GM19467 (cell line): ENCODE data around the gene C2CD4D.
"Not testable (repeated sequence)": the region's sequence is repeated elsewhere in the genome, so short reads cannot be mapped to it uniquely, and the experiment has no call there.

ENCODE experiments used
- ATAC-seq: cut with Tn5 transposase; IDR thresholded peaks from one replicate; pipeline ENCODE4 v1.9.1; 2021; ENCODE audit warnings: mild to moderate bottlenecking, moderate library complexity; ENCODE audit not compliant: unreplicated experiment

Gene C2CD4D

DNA sequence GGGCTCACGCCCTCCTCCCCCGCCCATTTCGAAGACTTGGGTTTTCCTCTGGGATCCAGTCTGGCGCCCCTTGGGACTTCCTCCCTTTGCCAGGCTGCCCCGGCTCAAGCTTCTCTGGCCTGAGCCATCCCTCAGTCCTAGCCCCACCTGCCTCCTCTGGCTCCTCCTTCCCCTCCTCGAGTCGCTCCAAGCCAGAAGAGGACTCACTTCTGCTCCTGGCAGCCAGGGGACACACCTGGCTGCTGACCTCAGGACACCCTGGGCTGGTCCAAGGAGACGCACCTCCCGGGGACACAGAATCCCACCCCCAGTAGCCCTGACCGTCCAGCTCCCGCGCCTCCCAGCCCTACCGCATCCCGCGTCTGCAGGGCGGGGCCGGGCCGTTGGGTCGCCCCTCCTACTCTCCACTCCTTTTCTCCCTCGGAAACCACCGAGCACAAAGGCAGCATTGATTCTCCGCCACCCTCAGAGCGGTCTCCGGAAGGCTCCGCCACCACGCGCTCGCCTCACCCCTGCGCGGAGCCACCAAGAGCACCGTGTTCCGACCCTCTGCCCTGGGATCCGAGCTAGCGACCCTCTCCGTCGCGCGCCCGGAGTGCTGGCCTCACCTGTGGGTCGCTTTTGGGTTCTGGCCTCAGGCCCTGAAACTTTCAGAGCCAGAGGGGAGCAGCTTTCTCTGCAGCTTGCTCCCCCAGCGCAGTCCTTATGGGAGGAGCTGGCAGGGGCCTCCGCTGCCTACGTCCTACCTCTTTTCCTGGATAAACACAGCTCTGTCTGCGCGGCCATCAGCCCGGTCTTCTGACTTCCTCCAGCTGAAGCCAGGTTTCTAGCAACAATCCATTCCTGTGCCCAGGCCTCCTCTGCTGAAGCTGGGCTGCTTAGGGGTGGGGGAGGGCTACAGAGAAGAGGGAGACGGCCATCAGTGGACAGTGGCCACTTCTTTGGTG is at the start of gene C2CD4D:
Gene C2CD4D, minus strand, starts transcription at position 364 of the 947 bp plus-strand sequence. CDS start 831 bp downstream, outside the sequence.
- ATAC-seq, result no peak

DNA sequence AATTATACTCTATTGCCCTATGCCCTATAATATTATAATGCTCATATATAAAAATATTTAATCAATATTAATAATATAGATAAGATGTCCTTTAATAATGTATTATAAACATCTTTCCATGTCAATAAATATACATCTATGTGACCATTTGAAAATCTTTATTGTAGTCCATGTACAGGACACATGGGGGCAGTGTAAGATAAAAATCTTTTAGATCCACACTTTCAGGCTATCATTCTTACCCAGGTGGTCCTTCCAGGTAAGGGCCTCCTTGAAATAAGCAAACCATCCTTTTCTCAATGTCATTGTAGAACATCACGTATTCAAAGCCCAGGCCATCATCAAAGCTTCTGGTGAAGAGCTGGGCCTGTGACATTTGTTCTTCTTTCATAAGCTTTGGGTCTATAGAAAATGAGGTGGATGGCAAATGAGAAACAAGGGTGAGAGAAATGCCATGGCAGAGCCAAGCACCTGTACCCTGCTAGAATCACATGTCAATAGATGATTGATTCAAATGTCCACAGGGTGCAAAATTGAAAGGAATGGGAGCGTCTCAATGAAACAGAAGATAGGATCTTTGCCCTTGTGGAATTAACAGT is 49.5 kb upstream of the C2CD4D start:
- no peak for ATAC-seq

DNA sequence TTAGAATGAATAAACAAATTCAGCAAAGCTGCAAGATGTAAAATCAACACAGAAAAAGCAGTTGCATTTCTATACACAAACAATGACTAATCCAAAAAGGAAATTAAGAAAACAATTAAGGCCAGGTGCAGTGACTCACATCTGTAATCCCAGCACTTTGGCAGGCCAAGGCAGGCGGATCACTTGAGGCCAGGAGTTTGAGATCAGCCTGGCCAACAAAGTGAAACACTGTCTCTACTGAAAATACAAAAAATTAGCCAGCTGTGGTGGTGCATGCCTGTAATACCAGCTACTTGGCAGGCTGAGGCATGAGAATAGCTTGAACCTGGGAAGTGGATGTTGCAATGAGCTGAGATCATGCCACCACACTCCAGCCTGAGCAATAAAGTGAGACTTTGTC is 47.4 kb upstream of the C2CD4D start:
- no peak for ATAC-seq

DNA sequence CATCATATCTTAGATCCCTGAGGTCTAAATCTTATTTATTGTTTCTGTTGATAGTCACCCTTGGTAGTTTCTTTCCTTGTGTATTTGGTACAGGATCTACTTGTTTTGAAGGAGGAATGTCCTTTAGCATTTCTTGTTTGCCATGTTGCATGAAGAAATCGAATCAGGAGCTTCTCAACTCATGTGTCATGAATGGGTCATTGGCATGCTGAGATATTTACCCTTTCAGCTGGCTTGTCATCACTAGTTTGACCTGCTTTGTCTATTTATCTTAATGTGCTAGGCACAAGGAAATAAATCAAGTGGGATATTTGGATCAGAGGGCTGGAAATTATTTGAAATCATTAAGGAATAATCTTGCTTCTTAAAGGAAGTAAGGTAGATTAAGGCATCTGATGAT is 45.9 kb upstream of the C2CD4D start:
- ATAC-seq, result no peak

DNA sequence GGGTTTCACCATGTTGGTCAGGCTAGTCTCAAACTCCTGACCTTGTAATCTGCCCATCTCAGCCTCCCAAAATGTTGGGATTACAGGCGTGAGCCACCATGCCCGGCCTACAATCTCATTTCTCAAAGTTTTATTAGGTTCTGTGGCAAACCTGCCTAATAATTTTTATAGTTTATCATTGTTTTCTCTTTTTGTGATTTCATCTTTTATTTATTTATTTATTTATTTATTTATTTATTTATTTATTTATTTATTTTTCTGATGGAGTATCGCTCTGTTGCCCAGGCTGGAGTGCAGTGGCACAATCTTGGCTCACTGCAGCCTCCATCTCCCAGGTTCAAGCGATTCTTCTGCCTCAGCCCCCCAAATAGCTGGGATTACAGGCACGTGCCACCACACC is 45.3 kb upstream of the C2CD4D start:
- not testable (repeated sequence) for ATAC-seq

DNA sequence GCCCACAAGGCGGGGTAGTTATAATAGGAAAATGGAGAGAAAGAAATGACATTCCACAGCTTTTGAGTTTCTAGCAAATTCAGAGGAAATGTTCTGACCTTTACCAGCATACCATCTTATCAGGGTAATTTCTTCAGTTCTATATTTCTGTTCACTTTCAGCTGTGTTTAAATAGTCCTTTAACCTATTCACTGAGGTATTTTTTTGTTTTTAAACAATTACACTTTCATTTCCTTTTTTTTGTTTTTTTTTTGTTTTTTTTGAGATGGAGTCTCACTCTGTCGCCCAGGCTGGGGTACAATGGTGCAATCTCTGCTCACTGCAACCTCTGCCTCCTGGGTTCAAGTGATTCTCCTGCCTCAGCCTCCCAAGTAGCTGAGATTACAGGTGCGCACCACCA is 44.8 kb upstream of the C2CD4D start:
- ATAC-seq, result not testable (repeated sequence)

DNA sequence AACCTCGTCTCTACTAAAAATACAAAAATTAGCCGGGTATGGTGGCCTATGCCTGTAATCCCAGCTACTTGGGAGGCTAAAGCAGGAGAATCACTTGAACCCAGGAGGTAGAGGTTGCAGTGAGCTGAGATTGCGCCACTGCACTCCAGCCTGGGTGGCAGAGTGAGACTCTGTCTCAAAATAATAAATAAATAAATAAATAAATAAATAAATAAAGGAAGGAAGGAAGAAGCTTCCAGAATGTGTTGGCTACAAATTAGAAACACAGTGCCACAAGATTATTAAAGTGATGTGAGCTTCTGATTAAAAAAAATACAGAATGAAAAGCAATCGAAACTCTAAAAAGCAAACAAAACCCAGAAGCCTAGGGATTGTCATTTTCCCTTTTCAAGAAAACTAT is 44.3 kb upstream of the C2CD4D start:
- ATAC-seq, result not testable (repeated sequence)

DNA sequence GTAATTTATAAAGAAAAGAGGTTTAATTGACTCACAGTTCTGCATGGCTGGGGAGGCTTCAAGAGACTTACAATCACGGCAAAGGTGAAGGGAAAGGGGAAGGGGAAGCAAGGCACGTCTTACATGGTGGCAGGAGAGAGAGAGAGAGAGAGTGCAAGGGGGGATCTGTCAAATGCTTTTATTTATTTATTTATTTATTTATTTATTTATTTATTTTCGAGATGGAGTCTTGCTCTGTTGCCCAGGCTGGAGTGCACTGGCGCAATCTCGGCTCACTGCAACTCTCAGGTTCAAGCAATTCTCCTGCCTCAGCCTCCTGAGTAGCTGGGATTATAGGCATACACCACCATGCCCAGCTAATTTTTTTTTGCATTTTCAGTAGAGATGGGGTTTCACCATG is 43.3 kb upstream of the C2CD4D start:
- ATAC-seq, result not testable (repeated sequence)

DNA sequence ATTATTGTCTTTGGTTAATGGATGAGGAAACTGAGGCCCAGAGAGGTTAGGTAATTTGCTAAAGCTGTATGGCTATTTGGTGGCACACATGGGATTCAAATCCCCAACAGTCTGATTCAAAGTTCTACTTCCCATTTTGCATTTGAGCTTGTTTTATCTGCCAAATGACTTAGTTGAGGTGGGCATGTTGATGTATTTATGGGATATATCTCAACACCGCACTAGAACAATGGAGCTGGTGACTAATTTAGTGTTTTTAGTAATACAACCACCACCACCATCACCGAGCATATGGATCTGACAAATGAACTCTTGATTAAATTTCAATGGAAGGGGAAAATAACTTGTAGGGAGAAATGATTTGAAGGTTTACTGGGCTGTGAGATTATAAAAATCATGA is 42.8 kb upstream of the C2CD4D start:
- ATAC-seq, result no peak

DNA sequence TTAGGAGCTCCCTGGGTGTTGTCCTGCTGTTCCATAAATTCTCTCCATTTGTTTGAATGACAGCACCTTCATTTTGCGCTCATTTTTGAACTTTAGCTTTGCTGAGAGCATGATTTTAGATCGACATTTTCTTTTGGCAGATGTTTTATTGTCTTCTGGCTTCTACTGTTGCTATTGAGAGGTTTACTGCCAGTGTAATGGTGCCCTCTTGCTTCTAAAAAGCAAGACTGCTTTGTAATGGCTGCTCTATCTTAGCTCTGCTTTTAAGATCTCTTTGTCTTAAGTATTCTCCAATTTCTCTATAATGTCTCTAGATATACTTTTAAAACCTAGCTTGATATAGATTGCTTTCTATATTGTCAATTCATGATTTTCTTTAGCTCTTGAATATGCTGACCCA is 41.9 kb upstream of the C2CD4D start:
- ATAC-seq, result no peak

DNA sequence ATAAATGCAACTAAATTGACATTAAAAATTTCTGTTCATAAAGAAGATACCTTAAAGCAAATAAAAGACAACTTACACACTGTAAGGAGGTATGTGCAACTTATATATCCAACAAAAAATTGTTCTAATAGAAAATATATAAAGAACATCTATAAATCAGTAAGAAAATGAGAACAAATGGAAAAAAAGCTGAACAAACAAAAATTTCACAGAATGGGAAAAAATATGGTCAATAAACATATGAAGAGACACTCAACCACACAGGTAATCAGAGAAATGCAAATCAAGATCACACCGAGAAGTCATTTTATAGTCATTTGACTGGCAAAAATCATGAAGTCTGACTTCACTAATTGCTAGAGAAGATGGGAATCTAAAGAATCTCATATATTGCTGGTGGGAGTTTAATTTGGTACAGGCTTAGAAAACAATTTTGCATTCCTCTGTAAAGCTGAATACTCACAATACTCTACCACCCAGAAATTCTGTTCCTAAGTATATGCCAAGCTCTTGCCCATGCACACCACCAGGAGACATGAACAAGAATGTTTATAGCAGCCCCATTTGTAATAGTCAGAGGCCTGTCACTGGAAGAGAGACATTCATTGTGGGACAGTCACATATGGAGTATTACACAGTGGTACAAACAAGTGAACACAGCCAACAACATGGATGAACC is 35.9 kb upstream of the C2CD4D start:
- ATAC-seq, result no peak

DNA sequence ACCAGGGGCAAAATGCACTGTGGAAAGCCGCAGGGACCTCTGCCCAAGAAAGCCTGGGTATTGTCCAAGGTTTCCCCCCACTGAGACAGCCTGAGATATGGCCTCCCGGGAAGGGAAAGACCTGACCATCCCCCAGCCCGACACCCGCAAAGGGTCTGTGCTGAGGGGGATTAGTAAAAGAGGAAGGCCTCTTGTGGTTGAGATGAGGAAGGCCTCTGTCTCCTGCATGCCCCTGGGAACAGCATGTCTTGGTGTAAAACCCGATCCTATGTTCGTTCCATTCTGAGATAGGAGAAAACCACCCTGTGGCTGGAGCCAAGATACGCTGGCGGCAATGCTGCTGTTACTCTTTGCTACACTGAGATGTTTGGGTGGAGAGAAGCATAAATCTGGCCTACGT is 33.2 kb upstream of the C2CD4D start:
- not testable (repeated sequence) for ATAC-seq

DNA sequence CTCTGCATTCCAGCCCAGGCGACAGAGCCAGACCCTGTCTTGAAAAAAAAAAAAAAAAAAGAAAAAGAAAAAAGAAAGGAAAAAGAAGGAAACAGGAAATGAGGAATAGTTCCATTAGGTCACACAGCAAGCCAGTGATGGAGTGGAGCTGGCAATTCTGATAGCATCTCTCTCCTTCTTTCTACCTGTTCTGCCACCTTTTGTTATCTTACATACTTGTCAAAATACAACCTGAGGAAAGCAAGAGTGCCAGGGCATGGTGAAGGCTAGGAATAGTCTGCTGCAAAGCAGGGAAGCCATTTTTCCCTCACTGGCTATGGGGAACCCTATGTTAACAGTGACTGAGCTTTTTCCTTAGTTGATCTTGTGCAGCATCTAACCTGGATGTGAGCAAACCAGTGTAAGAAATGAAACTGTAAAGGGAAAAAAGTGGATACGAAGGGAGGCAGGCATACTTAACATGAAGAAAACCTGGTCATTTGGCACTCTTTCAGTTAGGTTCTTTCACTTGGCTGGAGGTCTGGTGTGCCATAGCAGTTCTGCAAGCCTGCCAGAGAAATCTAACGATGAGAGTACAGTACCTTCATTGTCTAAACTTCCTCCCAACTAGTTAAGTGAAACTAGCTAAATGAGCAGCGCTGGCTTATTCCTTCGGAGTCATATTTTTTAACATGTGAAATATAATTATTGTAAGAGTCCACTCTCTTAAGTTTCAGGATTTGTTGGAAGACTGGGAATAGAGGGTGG is 31.8 kb upstream of the C2CD4D start:
- ATAC-seq, result no peak

DNA sequence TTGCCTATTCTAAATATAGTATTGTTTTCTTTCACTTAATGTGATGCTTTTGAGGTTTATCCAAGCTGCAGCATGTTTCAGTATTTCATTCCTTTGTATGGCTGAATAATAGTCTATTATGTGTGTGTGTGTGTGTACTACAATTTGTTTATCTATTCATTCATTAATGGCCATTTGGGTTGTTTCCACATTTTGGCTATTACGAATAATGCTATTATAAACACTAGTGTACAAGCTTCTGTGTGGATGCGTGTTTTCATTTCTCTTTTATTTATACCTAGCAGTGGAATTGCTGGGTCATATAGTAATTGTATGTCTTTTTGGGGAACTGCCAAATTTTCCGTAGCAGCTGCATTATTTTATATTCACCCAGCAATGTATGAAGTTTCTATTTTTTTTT is 28.9 kb upstream of the C2CD4D start:
- ATAC-seq, result no peak

DNA sequence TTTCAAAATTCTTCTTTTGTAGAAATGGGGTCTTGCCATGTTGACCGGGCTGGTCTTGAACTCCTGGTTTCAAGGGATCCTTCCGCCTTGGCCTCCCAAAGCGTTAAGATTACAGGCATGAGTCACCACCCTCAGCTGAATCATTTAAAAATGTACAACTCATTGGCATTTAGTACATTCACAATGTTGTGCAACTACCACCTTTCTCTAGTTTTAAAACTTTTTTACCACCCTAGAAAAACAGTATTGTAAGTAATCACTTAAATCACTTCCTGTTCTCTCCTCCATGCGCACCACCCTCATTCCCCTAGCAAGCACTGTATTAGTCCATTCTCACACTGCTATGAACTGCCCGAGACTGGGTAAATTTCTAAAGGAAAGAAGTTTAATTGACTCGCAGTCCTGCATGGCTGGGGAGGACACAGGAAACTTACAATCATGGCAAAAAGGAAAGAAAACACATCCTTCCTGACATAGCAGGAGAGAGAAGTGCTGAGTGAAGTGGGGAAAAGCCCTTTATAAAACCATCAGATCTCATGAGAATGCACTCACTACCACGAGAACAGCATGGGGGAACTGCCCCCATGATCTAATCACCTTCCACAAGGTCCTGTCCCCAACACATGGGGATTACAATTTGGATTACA is 28.3 kb upstream of the C2CD4D start:
- no peak for ATAC-seq

DNA sequence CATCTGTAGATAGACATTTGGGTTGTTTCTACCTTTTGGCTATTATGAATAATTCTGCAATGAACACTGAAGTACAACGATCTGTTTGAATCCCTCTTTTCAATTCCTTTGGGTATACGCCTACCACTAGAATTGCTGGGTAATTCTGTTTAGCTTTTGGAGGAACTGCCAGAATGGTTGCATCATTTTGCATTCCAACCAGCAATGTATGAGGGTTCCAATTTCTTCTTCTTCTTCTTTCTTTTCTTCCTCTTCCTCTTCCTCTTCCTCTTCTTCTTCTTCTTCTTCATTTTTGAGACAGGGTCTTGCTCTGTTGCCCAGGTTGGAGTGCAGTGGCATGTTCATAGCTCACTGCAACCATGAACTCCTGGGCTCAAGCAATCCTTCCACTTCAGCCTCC is 27.7 kb upstream of the C2CD4D start:
- ATAC-seq, result no peak

DNA sequence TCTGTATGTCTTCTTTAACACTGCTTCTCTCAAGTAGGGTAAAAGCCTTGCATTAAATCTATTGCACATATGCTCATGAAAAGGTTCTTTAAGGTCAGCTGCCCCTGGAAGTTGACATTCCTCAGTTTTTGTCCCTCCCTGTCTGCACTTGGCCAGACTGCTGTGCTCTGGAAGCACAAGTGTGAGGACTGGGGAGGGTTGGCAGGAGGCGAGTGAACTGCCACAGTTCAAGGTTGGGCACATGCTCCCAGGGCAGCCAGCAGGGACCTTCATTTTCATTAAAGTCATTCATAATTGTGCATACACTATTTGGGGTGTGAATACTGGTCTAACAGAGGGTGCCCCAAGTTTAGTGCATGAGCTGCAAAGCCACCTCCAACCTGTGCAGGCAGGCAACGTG is 24.8 kb upstream of the C2CD4D start:
- ATAC-seq, result no peak

DNA sequence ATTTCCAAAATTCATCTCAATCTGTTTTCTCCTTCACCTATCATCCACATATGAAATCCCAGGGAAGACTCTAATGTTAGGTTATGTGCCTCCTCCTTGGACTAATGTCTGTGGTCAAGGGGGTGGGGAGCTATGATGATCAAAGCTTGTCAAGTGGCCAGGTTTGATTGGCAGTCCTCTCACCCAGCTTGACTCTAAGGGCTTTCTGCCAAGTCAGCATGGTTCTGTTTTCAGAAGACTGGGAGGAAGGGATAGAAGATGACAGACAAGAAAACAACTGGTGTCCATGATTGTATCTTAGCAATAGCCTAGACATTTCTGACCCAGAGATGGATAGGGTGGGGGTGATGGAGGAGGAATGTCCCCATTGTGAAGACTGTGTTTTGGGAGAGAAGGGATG is 23.0 kb upstream of the C2CD4D start:
- ATAC-seq, result no peak

DNA sequence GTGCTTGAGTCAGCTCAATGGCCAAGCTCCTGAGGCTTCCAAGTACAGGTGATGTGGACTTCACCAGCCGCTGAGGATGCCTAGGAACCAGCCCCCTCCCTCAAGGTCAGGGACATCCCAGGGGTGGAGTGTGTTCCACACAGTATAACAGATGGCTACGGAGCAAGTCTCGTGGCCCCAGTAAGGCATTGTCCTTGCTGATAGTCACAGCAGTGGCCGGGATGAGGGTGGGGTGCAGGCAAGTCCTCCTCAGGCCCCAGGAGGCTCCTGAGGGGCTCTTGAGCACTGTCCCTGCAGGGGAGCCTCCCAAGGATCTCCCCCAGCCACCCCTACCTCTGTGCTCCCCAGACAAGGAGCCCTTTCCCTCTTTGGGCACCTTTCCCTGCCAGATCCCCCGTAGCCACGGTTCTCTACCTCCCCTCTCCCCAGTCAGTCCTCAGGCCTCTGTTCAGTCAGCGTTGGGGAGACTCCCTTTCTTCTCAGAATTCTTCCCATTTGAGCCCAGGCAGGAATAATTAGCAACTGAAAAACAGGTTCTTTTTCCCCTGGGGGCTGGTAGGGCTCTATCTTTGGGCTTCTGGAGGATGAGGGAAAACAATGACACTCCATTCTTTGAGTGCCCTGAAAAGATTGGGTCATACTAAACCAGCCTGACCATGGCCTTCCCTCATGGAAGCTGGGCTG is 21.0 kb upstream of the C2CD4D start:
- no peak for ATAC-seq

DNA sequence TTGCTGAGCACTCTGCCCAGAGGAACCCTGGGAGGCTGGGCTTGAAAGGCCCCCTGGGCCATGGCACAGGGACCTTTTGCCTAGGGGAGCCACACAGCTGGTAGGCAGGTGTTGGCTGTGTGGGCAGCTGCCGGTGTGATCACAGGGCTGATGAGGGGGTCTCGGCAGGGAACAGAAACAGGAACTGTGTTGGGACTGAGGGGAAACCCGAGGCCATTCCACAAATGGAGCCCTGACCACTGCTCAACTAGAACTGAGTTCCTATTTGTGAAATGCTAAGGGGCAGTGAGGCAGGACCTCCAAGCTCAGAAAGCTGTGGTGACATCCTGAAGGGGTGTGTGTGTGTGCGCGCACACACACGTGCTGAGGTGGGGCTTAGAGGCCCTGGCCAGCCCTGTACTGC is 20.3 kb upstream of the C2CD4D start:
- ATAC-seq, result no peak
